CD4-positive, alpha-beta T cell treated with Interleukin-21 for 1 hour (primary cell): ENCODE data around the gene GNB1L.

Experiments
- DNase-seq: peaks from one replicate; pipeline ENCODE4 v3.0.0-alpha.2; 2020

GNB1L gene

GRCh38 chr22:19759427-19760057, 95.1 kb downstream of the GNB1L start:
- no peak for DNase-seq

GRCh38 chr22:19758896-19759426, 95.7 kb downstream of the GNB1L start:
- no peak for DNase-seq

GRCh38 chr22:19757985-19758895, 96.4 kb downstream of the GNB1L start:
- no peak for DNase-seq

GRCh38 chr22:19757140-19757984, 97.3 kb downstream of the GNB1L start:
- DNase-seq: no peak

GRCh38 chr22:19756288-19757128, 98.2 kb downstream of the GNB1L start:
- DNase-seq: peak; percentile 72

- no peak for DNase-seq
Observed at GRCh38 chr22:19755722-19756287, 98.9 kb downstream of the GNB1L start.

GRCh38 chr22:19755145-19755710, 99.4 kb downstream of the GNB1L start:
- no peak for DNase-seq

- DNase-seq: no peak
Observed at GRCh38 chr22:19754701-19755144, 100.0 kb downstream of the GNB1L start.

GRCh38 chr22:19753996-19754700, 100.5 kb downstream of the GNB1L start:
- no peak for DNase-seq

GRCh38 chr22:19753090-19753842, 101.4 kb downstream of the GNB1L start:
- no peak for DNase-seq

- DNase-seq: no peak
Observed at GRCh38 chr22:19751497-19752245, 103.0 kb downstream of the GNB1L start.

- DNase-seq: no peak
Observed at GRCh38 chr22:19750507-19751490, 103.9 kb downstream of the GNB1L start.

GRCh38 chr22:19749876-19750275, 104.8 kb downstream of the GNB1L start:
- no peak for DNase-seq

GRCh38 chr22:19748991-19749664, 105.5 kb downstream of the GNB1L start:
- no peak for DNase-seq

GRCh38 chr22:19748139-19748538, 106.5 kb downstream of the GNB1L start:
- DNase-seq: no peak

- DNase-seq: no peak
Observed at GRCh38 chr22:19747551-19747950, 107.1 kb downstream of the GNB1L start.

- no peak for DNase-seq
Observed at GRCh38 chr22:19746726-19747125, 107.9 kb downstream of the GNB1L start.
